GM12878 (cell line): ENCODE measurements around the gene ANXA10. TPM values are rescaled to one million over a fixed set of nuclear protein-coding genes. Genes with fewer than 3 reads are reported as not detected.

Source experiments
- ATAC-seq: fragments of 200-7000 bp; cut with Tn5 transposase; 3 replicates; pipeline ENCODE4 v1.9.1; 2020; ENCODE audit warnings: mild to moderate bottlenecking, moderate library complexity
- BruUV-seq: library from RNA; stranded (reverse); fragments of 400-500 nt; replicated peaks from 2 replicates; lab custom pipeline; 2021; lab: Mats Ljungman, UMichigan
- CTCF ChIA-PET: fragments of 300-600 bp; sonication (Branson Sonifier 250); formaldehyde crosslinking; extraction: SDS; loops from one replicate; lab custom pipeline; 2021; ENCODE audit warnings: inconsistent platforms; lab: Yijun Ruan, JAX
- POLR2A ChIA-PET: fragments of 350-600 bp; formaldehyde crosslinking; extraction: SDS; loops from one replicate; lab custom pipeline; 2021; ENCODE audit warnings: inconsistent platforms; lab: Charles Lee
- RAD21 ChIA-PET: fragments of 300-600 bp; sonication (Branson Sonifier 250); formaldehyde crosslinking; loops from one replicate; lab custom pipeline; 2023; ENCODE audit warnings: antibody characterized with exemption; ENCODE audit not compliant: unreplicated experiment; lab: Charles Lee
- SMC1A ChIA-PET: fragments of 300-600 bp; sonication (Branson Sonifier 250); formaldehyde crosslinking; loops from one replicate; lab custom pipeline; 2023; ENCODE audit not compliant: unreplicated experiment, uncharacterized antibody; lab: Charles Lee
- DNase-seq: peaks from one replicate; pipeline ENCODE4 v3.0.0-alpha.2; 2011; ENCODE audit warnings: low read depth, low spot score
- FAIRE-seq: peaks from 3 replicates; lab custom pipeline; 2011; peaks lifted over from hg19 to GRCh38; lab: Jason Lieb, UNC
- H2AFZ ChIP-seq: 2 replicates; pipeline ENCODE4 v1.6.0; 2011; ENCODE audit warnings: low read depth, low read length, control low read depth; ENCODE audit not compliant: control insufficient read depth
- H3K27ac ChIP-seq: 2 replicates; pipeline ENCODE4 v1.5.1; 2011; ENCODE audit warnings: control low read depth; ENCODE audit not compliant: control insufficient read depth, insufficient read depth
- H3K27me3 ChIP-seq, 2 experiments: replicated peaks in 1 of 2; 2 replicates each; pipeline versions ENCODE4 v1.6.0 to v1.6.1; 2011; ENCODE audit warnings: low read length in 1 of 2; ENCODE audit not compliant: control insufficient read depth in 2 of 2, insufficient read depth in 2 of 2
- H3K36me3 ChIP-seq, 2 experiments: 2 replicates each; pipeline ENCODE4 v1.5.1; 2011; ENCODE audit warnings: low read length in 1 of 2; ENCODE audit not compliant: control insufficient read depth in 2 of 2, insufficient read depth in 2 of 2
- H3K4me1 ChIP-seq: 2 replicates; pipeline ENCODE4 v1.6.1; 2011; ENCODE audit warnings: mild to moderate bottlenecking, low read length, moderate library complexity, mixed read lengths; ENCODE audit not compliant: control insufficient read depth, insufficient read depth
- H3K4me2 ChIP-seq: 2 replicates; pipeline ENCODE4 v1.6.0; 2011; ENCODE audit warnings: control low read depth; ENCODE audit not compliant: control insufficient read depth, insufficient read depth
- H3K4me3 ChIP-seq: fragments of 200-600 bp; sonication (generic); 2 replicates; pipeline ENCODE4 v1.5.1; 2016
- H3K79me2 ChIP-seq: 2 replicates; pipeline ENCODE4 v1.6.0; 2011; ENCODE audit warnings: low read length; ENCODE audit not compliant: control insufficient read depth, insufficient read depth
- H3K9ac ChIP-seq: 2 replicates; pipeline ENCODE4 v1.8.0; 2011; ENCODE audit warnings: low read length, control low read depth, mixed read lengths; ENCODE audit not compliant: control insufficient read depth, insufficient read depth
- H3K9me3 ChIP-seq: replicated peaks from 3 replicates; pipeline ENCODE4 v1.5.1; 2011; ENCODE audit warnings: mild to moderate bottlenecking, low read length; ENCODE audit not compliant: control insufficient read depth, insufficient read depth
- H4K20me1 ChIP-seq: 2 replicates; pipeline ENCODE4 v1.6.0; 2011; ENCODE audit not compliant: control insufficient read depth, insufficient read depth
- E4F1 ChIP-seq: fragments of 450-650 bp; IDR thresholded peaks from 2 replicates; pipeline ENCODE4 v1.6.1; 2018; ENCODE audit warnings: borderline replicate concordance, mild to moderate bottlenecking; ENCODE audit not compliant: partially characterized antibody
- EED ChIP-seq: sonication (generic); IDR thresholded peaks from 2 replicates; pipeline ENCODE4 v1.6.1; 2016; ENCODE audit warnings: antibody characterized with exemption, low read depth
- FOXK2 ChIP-seq: fragments of 450-650 bp; IDR thresholded peaks from 2 replicates; pipeline ENCODE4 v1.6.1; 2017; ENCODE audit warnings: mild to moderate bottlenecking, moderate library complexity
- IRF4 ChIP-seq: IDR thresholded peaks from 2 replicates; pipeline ENCODE4 v1.6.1; 2011; ENCODE audit warnings: low read depth, low read length
- JUND ChIP-seq: IDR thresholded peaks from 2 replicates; pipeline ENCODE4 v1.6.1; 2012; ENCODE audit warnings: low read depth, mild to moderate bottlenecking, low read length, improper control_type of control experiment, moderate library complexity
- MAX ChIP-seq: IDR thresholded peaks from 2 replicates; pipeline ENCODE4 v1.6.1; 2012; ENCODE audit warnings: low read depth, low read length, improper control_type of control experiment
- NBN ChIP-seq: fragments of 450-650 bp; IDR thresholded peaks from 2 replicates; pipeline ENCODE4 v1.6.1; 2016
- NFIC ChIP-seq: IDR thresholded peaks from 2 replicates; pipeline ENCODE4 v1.6.1; 2012; ENCODE audit warnings: low read depth, mild to moderate bottlenecking, inconsistent platforms, low read length, moderate library complexity
- RCOR1 ChIP-seq: conservative IDR thresholded peaks from 2 replicates; pipeline ENCODE4 v1.6.1; 2012; ENCODE audit warnings: low read depth, low read length, improper control_type of control experiment
- SP1 ChIP-seq: IDR thresholded peaks from one replicate; pipeline ENCODE4 v1.6.1; 2011; ENCODE audit warnings: low read depth, low read length
- SPI1 ChIP-seq: IDR thresholded peaks from 2 replicates; pipeline ENCODE4 v1.6.1; 2011; ENCODE audit warnings: low read depth, mild to moderate bottlenecking, low read length, moderate library complexity, borderline replicate concordance; ENCODE audit not compliant: insufficient read depth
- STAT1 ChIP-seq: fragments of 450-650 bp; conservative IDR thresholded peaks from 2 replicates; pipeline ENCODE4 v1.6.1; 2014; ENCODE audit warnings: antibody characterized with exemption, mild to moderate bottlenecking
- ZBED1 ChIP-seq: IDR thresholded peaks from 2 replicates; pipeline ENCODE4 v1.6.1; 2016; ENCODE audit warnings: borderline replicate concordance
- ZNF274 ChIP-seq: IDR thresholded peaks from one replicate; pipeline ENCODE4 v1.8.0; 2011; ENCODE audit not compliant: insufficient read length, insufficient read depth
- ZNF384 ChIP-seq: IDR thresholded peaks from 2 replicates; pipeline ENCODE4 v1.6.1; 2012; ENCODE audit warnings: low read depth, mild to moderate bottlenecking, low read length, improper control_type of control experiment, borderline replicate concordance
- ZNF622 ChIP-seq: fragments of 450-650 bp; IDR thresholded peaks from 2 replicates; pipeline ENCODE4 v1.6.1; 2017; ENCODE audit warnings: mild to moderate bottlenecking, inconsistent platforms
- WGBS: methylation state at CpG from one replicate; pipeline ENCODE4 v1.1.6; 2016; ENCODE audit warnings: low lambda C conversion rate; ENCODE audit not compliant: insufficient replicate concordance, insufficient coverage; ENCODE audit errors: missing lambda C conversion rate; 5-methylcytosine and 5-hydroxymethylcytosine counted together
- in situ Hi-C: fragments of 300-500 bp; cut with MboI; formaldehyde crosslinking; loops from 9 replicates; pipeline ENCODE4 v1.14.3; 2018; ENCODE audit warnings: mixed read lengths
- intact Hi-C: fragments of 100-400 bp; cut with micrococcal nuclease; formaldehyde crosslinking; loops from one replicate; pipeline ENCODE4 v1.14.2; 2022; ENCODE audit not compliant: unreplicated experiment
- polyA plus RNA-seq, 11 experiments: library from polyadenylated mRNA; depleted of rRNA in 4 of 11; unstranded in 6 of 11; stranded (reverse) in 5 of 11; fragments of >200 nt; fragmentation: Nextera tagmentation in 4 of 11; fragmentation: Illumina TruSeq in 1 of 11; extraction: Ambion mirVana in 4 of 11; extraction: Trizol in 1 of 11; gene quantifications; 1 replicate in 1 of 11; 2 replicates in 10 of 11; pipeline versions ENCODE4 v1.2.1 to v1.2.3, GENCODE V29; 2011 to 2016; ENCODE audit warnings: inconsistent platforms in 2 of 11, missing spikeins in 2 of 11, low read depth in 1 of 11
- total RNA-seq, 4 experiments: library from RNA; depleted of rRNA in 3 of 4; stranded (reverse); fragments of >200 nt in 3 of 4; fragmentation: Illumina TruSeq in 1 of 4; extraction: Trizol in 1 of 4; gene quantifications; 2 replicates each; pipeline versions ENCODE4 v1.2.1 to v1.2.3, GENCODE V29; 2013 to 2021
- TF ChIP-seq, protein P1 (sequence below): fragments of 450-650 bp; formaldehyde crosslinking; IDR thresholded peaks from 2 replicates; pipeline ENCODE4 v1.4.0; 2020; ENCODE audit warnings: mild to moderate bottlenecking, moderate library complexity

ANXA10 gene
- total and polyA plus RNA-seq, 10 of the 15 experiments (the other 5 are each of a cell fraction or from before 2014, with no cell fraction given) = not detected

GRCh38 chr4:168059251-168059650 is 33.1 kb upstream of the ANXA10 start:
- BruUV-seq = no TSS peak
- DNase-seq = no peak
- Histone ChIP-seq H3K79me2 (no peaks in the 10 kb centered on the region), H2AFZ (no peak overlapping the region), H3K9me3 (no peaks in the 10 kb centered on the region), H3K27ac (no peak overlapping the region), H3K27me3 (no peaks in the 10 kb centered on the region), H3K36me3 (no peaks in the 10 kb centered on the region), H3K4me2 (no peak overlapping the region), H4K20me1 (no peaks in the 10 kb centered on the region), H3K9ac (no peak overlapping the region), H3K4me1 (no peaks in the 10 kb centered on the region), H3K4me3 (no peak overlapping the region)
- intact Hi-C loops (no loop called here), in situ Hi-C loops (no loop called here)
- 0% methylated on average over 1 of the region's 1 CpG for WGBS
- no peak for ATAC-seq
- TF ChIP-seq ZNF622 (no peak), STAT1 (no peak), ZNF384 (no peak), JUND (no peak), EED (no peak), RCOR1 (no peak), NBN (no peak), IRF4 (no peak), SPI1 (no peak), E4F1 (no peak), ZNF274 (no peak), NFIC (no peak), ZBED1 (no peak), SP1 (no peak), FOXK2 (no peak), MAX (no peak)
- TF ChIP-seq, protein P1, sequence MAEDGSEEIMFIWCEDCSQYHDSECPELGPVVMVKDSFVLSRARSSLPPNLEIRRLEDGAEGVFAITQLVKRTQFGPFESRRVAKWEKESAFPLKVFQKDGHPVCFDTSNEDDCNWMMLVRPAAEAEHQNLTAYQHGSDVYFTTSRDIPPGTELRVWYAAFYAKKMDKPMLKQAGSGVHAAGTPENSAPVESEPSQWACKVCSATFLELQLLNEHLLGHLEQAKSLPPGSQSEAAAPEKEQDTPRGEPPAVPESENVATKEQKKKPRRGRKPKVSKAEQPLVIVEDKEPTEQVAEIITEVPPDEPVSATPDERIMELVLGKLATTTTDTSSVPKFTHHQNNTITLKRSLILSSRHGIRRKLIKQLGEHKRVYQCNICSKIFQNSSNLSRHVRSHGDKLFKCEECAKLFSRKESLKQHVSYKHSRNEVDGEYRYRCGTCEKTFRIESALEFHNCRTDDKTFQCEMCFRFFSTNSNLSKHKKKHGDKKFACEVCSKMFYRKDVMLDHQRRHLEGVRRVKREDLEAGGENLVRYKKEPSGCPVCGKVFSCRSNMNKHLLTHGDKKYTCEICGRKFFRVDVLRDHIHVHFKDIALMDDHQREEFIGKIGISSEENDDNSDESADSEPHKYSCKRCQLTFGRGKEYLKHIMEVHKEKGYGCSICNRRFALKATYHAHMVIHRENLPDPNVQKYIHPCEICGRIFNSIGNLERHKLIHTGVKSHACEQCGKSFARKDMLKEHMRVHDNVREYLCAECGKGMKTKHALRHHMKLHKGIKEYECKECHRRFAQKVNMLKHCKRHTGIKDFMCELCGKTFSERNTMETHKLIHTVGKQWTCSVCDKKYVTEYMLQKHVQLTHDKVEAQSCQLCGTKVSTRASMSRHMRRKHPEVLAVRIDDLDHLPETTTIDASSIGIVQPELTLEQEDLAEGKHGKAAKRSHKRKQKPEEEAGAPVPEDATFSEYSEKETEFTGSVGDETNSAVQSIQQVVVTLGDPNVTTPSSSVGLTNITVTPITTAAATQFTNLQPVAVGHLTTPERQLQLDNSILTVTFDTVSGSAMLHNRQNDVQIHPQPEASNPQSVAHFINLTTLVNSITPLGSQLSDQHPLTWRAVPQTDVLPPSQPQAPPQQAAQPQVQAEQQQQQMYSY = no peak
- POLR2A ChIA-PET = no interaction called here
- no peak for FAIRE-seq
- CTCF ChIA-PET = no interaction called here
- SMC1A ChIA-PET = interaction anchor here (1.0 kb wide), 1 partner anchor 11 kb away, joined by 3 read pairs; no protein-coding TSS in a partner anchor
- RAD21 ChIA-PET = interaction anchor here (1.1 kb wide), 1 partner anchor 11 kb away, joined by 4 read pairs; no protein-coding TSS in a partner anchor
